GM18526 (cell line): ENCODE results near the gene LHX5.

Experiments used
- POLR2A ChIP-seq: IDR thresholded peaks from 3 replicates; pipeline ENCODE4 v1.6.1; 2011; ENCODE audit not compliant: insufficient read length; ENCODE audit errors: extremely low read depth

LHX5 gene

DNA sequence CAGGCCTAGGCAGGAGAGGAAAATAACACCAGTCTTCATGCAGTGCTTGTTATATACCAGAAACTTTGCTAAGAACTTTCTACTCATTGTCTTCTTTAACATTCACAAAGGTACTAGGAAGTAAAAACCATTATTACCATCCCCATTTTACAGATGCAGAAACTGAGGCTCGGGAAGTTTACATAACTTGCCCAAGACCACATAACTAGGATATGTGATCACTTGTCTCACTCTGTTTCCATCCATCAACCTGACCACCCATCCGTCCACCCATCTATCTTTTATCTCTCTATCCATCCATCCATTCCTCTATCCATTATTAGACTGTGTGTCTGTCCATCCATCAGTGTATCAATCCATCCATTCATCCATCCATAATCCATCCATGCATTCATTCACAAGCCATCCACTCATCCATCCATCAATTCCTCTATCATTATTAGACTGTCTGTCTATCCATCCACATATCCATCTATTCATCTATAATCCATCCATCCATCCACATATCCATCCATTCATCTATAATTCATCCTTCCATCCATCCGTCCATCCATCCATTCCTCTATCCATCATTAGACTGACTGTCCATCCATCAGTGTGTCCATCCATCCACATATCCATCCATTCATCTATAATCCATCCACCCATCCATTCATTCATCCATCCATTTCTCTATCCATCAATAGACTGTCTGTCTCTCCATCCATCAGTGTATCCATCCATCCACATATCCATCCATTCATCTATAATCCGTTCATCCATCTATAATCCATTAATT is 33.0 kb downstream of the LHX5 start:
- TF ChIP-seq POLR2A = no peak

DNA sequence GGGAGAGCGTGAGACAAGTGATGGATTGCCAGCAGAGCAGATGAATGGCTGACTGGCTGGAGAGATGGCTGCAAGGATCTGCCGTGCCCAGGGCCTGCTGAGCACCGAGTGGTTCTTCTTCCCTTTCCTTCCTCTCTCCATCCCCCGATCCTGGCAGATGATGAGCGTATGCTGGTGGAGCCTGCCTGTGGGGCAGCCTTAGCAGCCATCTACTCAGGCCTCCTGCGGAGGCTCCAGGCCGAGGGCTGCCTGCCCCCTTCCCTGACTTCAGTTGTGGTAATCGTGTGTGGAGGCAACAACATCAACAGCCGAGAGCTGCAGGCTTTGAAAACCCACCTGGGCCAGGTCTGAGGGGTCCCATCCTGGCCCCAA is 34.0 kb downstream of the LHX5 start:
- no peak for TF ChIP-seq POLR2A

DNA sequence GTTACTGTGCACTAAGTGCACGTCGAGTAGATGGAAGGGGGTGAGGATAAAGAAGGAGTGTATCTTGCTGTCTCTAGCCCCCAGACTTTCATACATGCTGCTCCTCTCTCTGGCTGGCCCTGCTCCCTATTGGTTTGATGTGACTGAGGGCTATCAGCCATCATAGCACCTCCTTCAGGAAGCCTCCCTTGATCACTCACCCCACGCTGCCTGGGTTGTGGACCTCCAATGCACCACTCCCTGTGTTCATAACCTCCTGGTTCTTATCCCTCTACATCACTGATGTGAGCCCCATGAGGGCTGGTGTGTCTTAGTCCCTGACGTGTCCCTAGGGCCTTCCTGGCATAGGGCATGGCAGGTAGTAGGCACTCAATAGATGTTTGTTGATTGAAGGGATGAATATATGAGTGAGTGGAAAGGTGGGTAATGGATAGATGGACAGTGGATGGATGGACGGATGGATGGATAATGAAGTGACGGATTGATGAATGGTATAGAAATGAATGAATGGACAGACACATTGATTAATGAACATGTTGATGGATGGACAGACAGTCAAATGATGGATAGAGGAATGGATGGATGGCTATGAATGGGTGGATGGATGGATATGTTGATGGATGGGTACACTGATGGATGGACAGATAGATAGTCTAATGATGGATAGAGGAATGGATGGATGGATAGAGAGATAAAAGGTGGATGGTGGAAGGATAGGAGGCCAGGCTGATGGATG is 34.5 kb downstream of the LHX5 start:
- TF ChIP-seq POLR2A = no peak

DNA sequence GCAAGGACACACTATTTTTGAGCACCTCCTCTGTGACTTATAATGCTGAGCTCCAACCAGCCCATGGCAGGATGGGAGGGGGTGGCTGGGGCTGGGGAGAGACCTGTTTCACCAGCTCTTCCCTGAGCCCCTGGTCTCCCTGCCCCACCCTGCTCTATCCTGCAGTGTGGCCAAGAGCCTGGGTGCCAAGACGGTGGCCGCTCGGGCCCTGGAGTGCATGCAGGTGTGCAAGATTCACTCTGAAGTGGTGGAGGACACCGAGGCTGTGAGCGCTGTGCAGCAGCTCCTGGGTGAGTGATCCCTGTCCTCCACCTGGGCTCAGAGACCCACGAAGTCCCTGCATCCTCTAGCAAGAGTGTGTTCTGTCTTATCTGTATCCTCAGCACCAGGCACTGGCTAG is 35.1 kb downstream of the LHX5 start:
- TF ChIP-seq POLR2A = no peak

DNA sequence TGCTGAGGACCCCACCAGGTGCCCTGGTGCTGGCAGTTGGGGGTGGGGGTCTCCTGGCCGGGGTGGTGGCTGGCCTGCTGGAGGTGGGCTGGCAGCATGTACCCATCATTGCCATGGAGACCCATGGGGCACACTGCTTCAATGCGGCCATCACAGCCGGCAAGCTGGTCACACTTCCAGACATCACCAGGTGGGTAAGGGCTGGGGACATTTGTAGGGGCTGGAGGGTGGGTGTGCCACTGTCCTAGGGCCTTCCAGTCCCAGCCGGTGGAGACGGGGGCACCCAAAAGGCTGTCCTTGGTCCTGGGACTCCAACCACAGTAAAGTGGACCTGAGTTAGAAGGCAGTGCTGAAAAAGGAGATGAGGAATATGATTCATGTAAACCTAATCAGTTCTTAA is 36.3 kb downstream of the LHX5 start:
- no peak for TF ChIP-seq POLR2A

DNA sequence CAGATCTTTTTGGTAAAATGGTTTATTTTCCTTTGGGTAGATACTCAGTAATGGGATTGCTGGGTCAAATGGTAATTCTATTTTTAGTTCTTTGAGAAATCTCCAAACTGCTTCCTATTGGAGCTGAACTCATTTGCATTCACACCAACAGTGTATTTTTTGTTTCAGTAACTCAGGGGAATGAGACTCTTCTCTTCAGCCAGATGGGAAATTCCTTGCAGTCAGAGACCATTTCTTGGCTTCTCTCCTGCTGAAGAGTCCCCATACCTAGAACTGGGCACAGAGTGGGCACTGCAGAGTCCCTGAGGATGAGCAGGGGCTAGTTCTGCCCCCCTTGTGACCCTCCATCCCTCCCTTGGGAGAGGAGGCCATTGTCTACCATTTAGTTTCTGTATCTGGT is 38.7 kb downstream of the LHX5 start:
- no peak for TF ChIP-seq POLR2A

DNA sequence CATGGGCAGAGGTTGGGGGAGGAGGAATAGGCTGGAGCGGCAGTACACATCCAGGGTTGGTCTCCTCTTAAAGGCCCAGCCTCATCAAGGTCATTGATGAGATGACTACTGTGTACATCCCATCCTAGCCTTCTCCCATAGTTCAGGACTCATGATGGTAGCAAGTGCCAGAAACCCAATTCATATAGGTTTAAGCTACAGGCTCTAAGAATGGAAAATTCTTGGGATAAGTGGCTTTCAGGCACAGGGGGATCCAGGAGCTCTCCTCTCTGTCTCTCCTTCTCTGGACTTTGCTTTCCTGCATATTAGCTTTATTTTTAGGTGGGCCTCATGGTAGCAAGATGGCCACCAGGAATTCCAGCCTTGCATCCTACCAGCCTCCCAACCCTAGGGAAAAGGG is 43.2 kb downstream of the LHX5 start:
- TF ChIP-seq POLR2A = no peak

DNA sequence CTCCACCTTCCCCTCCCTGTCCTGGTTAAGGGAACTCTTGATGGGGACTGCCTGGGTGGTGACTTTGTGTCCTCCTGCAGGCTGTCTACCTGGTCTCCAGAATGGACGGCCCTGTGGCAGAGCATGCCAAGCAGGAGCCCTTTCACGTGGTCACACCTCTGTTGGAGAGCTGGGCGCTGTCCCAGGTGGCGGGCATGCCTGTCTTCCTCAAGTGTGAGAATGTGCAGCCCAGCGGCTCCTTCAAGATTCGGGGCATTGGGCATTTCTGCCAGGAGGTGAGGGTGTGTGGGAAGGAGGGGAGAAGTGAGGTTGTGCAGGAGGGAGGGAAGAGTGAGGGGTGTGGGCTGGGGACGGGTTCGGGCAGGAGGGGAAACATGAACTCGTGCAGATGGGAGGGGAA is 43.8 kb downstream of the LHX5 start:
- TF ChIP-seq POLR2A = no peak

DNA sequence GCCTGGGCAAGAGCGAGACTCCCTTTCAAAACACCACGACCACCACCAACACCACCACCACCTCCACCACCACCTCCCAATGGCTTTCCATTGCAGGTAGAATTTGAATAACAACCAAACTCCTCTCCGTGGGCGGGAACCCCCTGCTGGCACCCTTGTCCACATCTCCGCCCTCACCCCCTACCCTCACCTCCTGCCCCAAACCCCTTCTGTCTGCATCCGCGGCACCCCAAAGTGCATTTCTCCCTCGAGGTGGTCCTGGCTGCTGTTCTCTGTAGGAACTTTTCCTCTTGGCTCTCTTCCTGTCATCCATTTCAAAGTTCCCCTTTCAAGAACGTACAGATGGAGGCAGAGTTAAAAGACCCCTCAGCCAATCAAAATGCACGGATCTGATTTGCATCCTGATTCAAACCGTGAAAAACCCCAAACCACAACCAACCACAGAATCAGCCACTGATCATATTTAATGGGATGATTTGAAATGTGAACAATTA is 45.7 kb downstream of the LHX5 start:
- TF ChIP-seq POLR2A = no peak

DNA sequence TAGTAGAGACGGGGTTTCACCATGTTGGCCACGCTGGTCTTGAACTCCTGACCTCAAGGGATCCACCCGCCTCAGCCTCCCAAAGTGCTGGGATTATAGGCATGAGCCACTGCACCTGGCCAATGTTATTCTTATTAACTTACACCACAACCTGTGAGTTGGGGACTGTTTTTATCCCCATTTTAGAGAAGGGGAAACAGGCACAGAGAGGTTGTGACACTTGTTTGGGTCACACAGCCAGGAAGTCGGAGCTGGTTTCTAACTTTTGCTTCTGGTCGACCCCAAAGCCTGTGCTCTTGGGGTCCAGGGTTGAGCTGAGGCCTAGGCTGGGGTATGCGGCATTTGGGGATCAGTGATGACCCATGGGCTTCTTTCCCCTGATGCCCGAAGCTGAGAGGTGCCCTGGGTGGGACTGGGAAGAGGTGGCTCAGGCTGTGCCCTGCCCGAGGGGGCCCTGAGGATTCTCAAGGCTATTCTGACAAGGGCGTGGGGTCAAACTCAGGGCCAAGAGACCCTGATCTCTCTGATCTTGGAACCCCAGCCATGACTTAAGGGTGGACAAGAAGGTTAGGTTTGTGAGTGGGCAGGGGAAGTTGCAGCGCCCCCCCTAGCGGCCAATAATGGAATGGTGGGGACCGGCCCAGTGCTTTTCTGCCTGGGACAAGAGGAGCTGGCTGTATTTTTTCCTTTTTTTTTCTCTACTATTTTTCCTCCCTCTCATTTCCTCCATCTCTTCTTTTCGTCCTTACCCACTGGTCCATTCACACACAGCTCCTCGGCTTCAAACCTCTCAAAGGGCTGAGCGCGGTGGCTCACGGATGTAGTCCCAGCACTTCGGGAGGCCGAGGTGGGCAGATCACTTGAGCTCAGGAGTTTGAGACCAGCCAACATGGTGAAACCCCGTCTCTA is 46.5 kb downstream of the LHX5 start:
- no peak for TF ChIP-seq POLR2A

DNA sequence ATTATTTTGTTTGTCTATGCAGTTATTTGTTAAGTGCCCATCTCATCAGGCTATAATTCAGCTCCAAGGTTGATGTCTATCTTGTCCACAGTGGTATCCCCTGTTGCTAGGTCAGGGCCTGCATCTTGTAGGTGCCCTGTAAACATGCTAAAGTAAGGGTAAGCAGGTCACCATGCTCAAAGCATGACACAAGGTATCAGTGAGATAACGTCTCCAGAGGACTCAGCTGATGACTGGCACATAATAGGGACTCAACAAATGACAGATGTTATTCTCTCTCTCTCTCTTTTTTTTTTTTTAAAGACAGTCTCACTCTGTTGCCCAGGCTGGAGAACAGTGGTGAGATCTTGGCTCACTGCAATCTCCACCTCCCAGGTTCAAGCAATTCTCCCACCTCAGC is 47.2 kb downstream of the LHX5 start:
- TF ChIP-seq POLR2A = no peak

DNA sequence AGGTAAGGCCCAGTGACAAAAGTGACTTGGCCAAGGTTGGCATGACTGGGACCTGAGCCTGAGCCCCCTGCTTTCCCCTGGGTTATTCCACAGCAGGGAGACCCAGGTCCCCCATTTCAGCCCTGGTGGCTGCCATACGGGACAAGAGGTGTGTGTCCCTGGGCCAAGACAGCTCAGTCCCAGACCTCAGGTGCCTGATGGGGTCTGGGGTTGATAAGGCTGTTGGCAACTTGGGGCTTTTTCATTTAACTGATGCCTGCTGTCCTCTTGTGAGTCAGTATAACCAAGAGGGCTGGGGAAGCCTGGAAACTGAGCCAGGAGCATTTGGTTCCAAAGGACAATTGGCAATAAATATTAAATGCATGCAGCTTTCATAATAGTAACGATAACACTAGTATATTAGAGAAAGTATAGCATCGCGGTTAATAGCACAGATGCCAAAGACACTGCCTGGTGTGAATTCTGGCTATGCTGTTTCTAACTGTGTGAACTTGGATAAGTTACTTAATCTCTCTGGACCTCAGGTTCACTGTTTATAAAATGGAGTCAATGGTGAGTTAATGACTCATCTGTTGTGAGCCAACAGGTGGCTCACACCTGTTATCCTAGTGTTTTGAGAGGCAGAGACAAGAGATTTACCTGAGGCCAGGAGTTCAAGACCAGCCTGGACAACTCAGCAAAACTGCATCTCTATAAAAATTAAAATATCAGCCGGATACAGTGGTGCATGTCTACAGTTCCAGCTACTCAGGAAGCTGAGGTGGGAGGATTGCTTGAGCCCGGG is 48.6 kb downstream of the LHX5 start:
- no peak for TF ChIP-seq POLR2A

DNA sequence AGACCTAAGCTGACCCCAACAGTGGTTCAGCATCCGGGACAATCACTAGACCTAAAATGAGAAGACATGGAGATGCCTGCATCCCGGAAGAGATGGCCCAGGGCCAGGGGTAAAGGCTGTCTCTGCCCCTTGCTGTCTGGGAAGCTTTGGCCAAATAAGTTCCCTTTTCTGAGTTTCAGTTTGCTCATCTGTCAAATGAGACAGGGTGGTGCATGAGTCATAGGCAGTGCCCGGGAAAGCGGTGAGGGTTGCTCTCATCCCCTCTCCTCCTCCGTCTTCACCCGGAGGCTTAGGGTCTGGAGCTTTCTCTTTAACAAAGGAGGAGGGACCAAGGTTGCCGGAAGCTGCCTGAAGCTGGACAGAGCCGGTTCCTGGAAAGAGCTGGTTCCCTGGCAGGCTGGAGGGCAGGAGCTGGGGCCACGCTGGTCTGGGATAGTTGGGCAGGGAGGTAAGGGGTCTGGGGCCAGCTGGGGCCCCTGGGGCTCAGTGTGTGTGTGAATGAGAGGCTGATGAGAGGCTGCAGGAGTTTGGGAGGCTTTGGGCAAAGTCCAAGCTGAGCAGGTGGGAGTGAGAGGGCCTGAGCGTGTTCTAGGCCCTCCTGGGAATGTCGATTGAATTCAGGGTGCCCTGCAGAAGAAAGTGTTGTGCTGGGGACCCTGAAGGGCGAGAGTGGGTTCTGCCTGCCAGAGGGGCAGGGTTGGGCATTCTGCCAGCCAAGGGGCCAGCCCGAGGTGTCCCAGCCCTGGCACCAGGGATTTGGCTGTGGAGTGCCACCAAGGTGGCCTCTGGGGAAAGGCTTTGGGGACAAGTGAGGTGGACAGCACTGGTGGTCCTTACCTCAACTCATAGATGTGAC is 49.4 kb downstream of the LHX5 start, which contains the start of gene SDSL:
Gene SDSL, plus strand, starts transcription at position 351 of the 856 bp plus-strand sequence. CDS start 5,603 bp downstream, outside the sequence.
- TF ChIP-seq POLR2A = peak; percentile 44
